Stomach (tissue), 4 donors: ENCODE results near the gene MS4A6A.

ENCODE experiments used
- CTCF ChIP-seq, 7 experiments: fragments of 450-650 bp in 4 of 7; fragments of 200-600 bp in 3 of 7; sonication (generic) in 3 of 7; IDR thresholded peaks; one replicate each; pipeline ENCODE4 v1.5.1; 2016 to 2019; ENCODE audit warnings: antibody characterized with exemption in 7 of 7, control low read depth in 2 of 7, mild to moderate bottlenecking in 1 of 7
- EP300 ChIP-seq: sonication (generic); formaldehyde crosslinking; IDR thresholded peaks from one replicate; pipeline ENCODE4 v1.6.1; 2017; ENCODE audit warnings: antibody characterized with exemption
- POLR2A ChIP-seq, 4 donors: fragments of 450-650 bp; IDR thresholded peaks; one replicate each; pipeline ENCODE4 v1.6.1; 2016; ENCODE audit warnings: antibody characterized with exemption in 4 of 4, control low read depth in 2 of 4, mild to moderate bottlenecking in 1 of 4, moderate library complexity in 1 of 4
- POLR2AphosphoS5 ChIP-seq, 3 donors: sonication (generic); formaldehyde crosslinking; IDR thresholded peaks; one replicate each; pipeline ENCODE4 v1.6.1; 2016; ENCODE audit warnings: antibody characterized with exemption in 3 of 3

DNA sequence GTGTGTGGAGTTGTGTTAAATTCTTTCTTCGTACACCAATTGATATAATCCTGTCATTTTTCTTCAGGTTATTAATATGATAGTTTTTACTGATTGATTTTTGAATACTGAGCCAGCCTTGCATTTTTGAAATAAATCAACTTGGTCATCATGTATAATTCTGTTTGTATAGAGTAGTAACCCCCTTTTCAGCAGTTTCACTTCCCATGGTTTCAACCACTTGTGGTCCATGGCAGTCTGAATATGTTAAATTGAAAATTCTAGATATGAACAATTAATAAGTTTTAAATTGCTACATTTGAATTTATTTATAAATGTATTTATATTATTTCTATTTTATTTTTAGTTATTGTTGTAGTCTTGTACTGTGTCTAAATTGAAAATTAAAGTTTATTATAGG is 32.6 kb downstream of the MS4A6A start:
- TF ChIP-seq POLR2AphosphoS5 (IDR thresholded peaks at IDR 0.05), result no peak
- no peak for TF ChIP-seq EP300
- TF ChIP-seq CTCF (IDR thresholded peaks at IDR 0.05), result no peak
- TF ChIP-seq POLR2A (IDR thresholded peaks at IDR 0.05), result no peak
